ENCODE data around the gene STK32C.
A peak's percentile ranks its signal among the peaks of the same experiment; 100 is the strongest.
"Not testable (repeated sequence)": the region's sequence is repeated elsewhere in the genome, so short reads cannot be mapped to it uniquely, and the experiment has no call there.

STK32C gene

DNA sequence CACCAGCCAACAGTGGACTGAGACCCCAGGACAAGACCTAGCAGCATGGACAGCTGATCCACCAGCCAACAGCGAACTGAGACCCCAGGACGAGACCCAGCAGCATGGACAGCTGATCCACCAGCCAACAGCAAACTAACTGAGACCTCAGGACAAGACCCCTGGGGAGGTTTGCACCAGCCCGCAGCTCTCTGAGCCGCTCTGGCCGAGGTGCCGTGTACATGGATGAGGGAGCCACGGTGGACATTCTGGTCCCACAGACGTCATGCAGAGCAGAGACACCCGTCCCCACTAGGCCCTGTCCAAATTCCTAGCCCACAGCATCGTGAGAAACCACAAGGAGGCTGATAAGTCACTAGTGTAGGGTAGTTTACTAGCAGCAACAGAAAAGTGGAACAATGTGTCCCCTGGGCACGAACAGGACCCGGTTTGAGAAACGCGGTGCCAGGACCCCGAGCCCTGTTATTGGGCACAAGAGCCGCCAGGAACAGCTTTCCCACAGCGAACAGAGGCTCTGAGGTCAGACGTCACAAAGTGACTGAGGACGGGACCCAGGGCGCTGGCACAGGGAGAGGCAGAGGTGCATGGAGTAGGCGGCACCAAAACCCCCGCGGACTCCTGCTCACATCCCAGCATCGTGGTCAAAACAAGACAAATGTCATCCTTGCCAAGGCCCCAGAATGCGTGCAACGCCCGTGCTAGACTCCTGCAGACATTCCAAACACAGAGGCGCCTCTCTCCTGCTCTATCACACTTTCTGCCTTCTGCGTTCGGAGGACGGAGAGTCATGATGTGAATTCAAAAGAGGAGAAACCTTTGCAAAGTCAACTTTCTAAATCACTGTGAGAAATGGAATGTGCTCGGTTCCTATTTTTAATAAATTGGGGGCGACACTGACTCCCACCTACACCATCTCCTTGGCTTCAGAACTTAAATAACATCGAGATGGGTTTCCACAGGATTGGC, 8.1 kb downstream of the STK32C start:
- Histone ChIP-seq H3K4me1 (ENCODE audit: insufficient read depth, insufficient read length) (peaks cover 13% of the 10 kb centered on the region), H3K36me3 (ENCODE audit: insufficient read depth, insufficient read length, low read length) (no peaks in the 10 kb centered on the region), H3K9me3 (ENCODE audit: insufficient read depth, low read length) (no peaks in the 10 kb centered on the region), H3K4me3 (ENCODE audit: insufficient read length, low read depth) (no peak overlapping the region), H3K27me3 (ENCODE audit: insufficient read depth, insufficient read length) (no peaks in the 10 kb centered on the region), H3K9ac (ENCODE audit: insufficient read length, low read depth) (no peak overlapping the region)
- TF ChIP-seq YY1 (IDR thresholded peaks at IDR 0.05; ENCODE audit: insufficient read depth, insufficient read length) (no peak), ZNF274 (IDR thresholded peaks at IDR 0.05; ENCODE audit: low read depth, low read length) (no peak), SUZ12 (IDR thresholded peaks at IDR 0.05; ENCODE audit: extremely low read depth, insufficient read depth, insufficient read length) (no peak)
- no peak for DNase-seq (ENCODE audit: low read depth, low spot score)

GRCh38 chr10:132298038-132298881, 9.5 kb downstream of the STK32C start:
- no peak overlapping the region for H3K9ac ChIP-seq (ENCODE audit: insufficient read length, low read depth)
- H3K27me3 ChIP-seq (ENCODE audit: insufficient read depth, insufficient read length), result no peaks in the 10 kb centered on the region
- peaks cover 24% of the 10 kb centered on the region for H3K4me1 ChIP-seq (ENCODE audit: insufficient read depth, insufficient read length)
- no peak for DNase-seq (ENCODE audit: low read depth, low spot score)
- no peak for TF ChIP-seq SUZ12 (IDR thresholded peaks at IDR 0.05; ENCODE audit: extremely low read depth, insufficient read depth, insufficient read length)
- no peak for TF ChIP-seq ZNF274 (IDR thresholded peaks at IDR 0.05; ENCODE audit: low read depth, low read length)
- TF ChIP-seq YY1 (IDR thresholded peaks at IDR 0.05; ENCODE audit: insufficient read depth, insufficient read length), result no peak
- no peak overlapping the region for H3K4me3 ChIP-seq (ENCODE audit: insufficient read length, low read depth)
- H3K36me3 ChIP-seq (ENCODE audit: insufficient read depth, insufficient read length, low read length), result no peaks in the 10 kb centered on the region
- H3K9me3 ChIP-seq (ENCODE audit: insufficient read depth, low read length), result no peaks in the 10 kb centered on the region

GRCh38 chr10:132297526-132297925, 10.2 kb downstream of the STK32C start:
- Histone ChIP-seq H3K4me1 (ENCODE audit: insufficient read depth, insufficient read length) (peaks cover 27% of the 10 kb centered on the region), H3K9me3 (ENCODE audit: insufficient read depth, low read length) (no peaks in the 10 kb centered on the region), H3K9ac (ENCODE audit: insufficient read length, low read depth) (no peak overlapping the region), H3K27me3 (ENCODE audit: insufficient read depth, insufficient read length) (no peaks in the 10 kb centered on the region), H3K4me3 (ENCODE audit: insufficient read length, low read depth) (no peak overlapping the region), H3K36me3 (ENCODE audit: insufficient read depth, insufficient read length, low read length) (no peaks in the 10 kb centered on the region)
- no peak for DNase-seq (ENCODE audit: low read depth, low spot score)
- TF ChIP-seq ZNF274 (IDR thresholded peaks at IDR 0.05; ENCODE audit: low read depth, low read length) (no peak), SUZ12 (IDR thresholded peaks at IDR 0.05; ENCODE audit: extremely low read depth, insufficient read depth, insufficient read length) (no peak), YY1 (IDR thresholded peaks at IDR 0.05; ENCODE audit: insufficient read depth, insufficient read length) (no peak)

DNA sequence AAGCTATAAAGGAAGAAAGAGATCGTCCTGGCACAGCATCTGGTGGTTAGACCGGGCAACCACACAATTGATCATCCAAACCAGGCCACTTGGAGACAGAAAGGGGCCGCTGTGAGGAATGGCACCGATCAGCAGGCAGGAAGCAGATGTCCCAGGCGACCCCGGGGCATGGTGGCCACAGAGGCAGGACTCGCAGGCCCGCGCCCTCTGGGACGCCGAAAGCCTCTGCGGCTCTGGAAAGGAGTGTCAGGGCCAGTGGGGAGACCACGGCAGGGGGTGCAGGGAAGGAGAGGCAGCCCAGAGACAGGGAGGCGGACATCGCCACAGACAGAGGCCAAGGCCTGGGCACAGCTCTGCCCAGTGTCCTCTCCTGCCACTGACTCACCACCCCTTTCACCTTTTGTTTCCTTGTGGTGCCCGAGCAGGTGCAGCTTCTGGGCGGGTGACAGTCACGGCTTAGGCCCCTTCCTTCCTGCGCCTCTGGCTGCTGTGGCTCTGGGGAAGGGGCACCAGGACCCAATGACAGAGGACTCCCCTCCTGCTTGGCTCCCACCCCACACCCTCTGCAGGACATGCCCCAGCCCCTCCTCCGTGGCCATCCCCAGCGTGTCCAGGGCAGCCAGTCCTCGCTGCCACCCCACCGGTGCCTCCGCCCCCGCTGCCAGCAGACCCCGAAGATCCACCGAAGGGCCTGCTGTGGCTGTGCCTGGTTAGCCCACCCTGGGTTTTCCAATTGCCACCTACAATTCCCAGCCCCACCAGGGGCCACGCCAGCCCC, 10.9 kb downstream of the STK32C start:
- peak overlapping the region; percentile 10 for H3K9ac ChIP-seq (ENCODE audit: insufficient read length, low read depth)
- no peak for DNase-seq (ENCODE audit: low read depth, low spot score)
- no peaks in the 10 kb centered on the region for H3K27me3 ChIP-seq (ENCODE audit: insufficient read depth, insufficient read length)
- H3K4me1 ChIP-seq (ENCODE audit: insufficient read depth, insufficient read length), result peaks cover 25% of the 10 kb centered on the region
- H3K36me3 ChIP-seq (ENCODE audit: insufficient read depth, insufficient read length, low read length), result no peaks in the 10 kb centered on the region
- H3K9me3 ChIP-seq (ENCODE audit: insufficient read depth, low read length), result no peaks in the 10 kb centered on the region
- TF ChIP-seq SUZ12 (IDR thresholded peaks at IDR 0.05; ENCODE audit: extremely low read depth, insufficient read depth, insufficient read length) (no peak), ZNF274 (IDR thresholded peaks at IDR 0.05; ENCODE audit: low read depth, low read length) (no peak), YY1 (IDR thresholded peaks at IDR 0.05; ENCODE audit: insufficient read depth, insufficient read length) (no peak)
- no peak overlapping the region for H3K4me3 ChIP-seq (ENCODE audit: insufficient read length, low read depth)

DNA sequence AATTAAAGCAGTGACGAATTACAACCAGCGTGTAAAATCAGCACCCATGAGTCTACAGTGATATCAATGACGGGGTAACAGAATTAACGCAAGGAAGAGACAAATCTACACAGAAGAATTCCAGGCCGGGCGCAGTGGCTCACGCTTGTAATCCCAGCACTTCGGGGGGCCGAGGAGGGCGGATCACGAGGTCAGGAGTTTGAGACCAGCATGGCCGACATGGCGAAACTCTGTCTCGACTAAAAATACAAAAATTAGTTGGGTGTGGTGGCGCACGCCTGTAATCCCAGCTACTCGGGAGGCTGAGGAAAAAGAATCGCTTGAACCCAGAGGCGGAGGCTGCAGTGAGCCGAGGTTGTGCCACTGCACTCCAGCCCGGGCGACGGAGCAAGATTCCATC, 12.3 kb downstream of the STK32C start:
- H3K9me3 ChIP-seq (ENCODE audit: insufficient read depth, low read length); H3K9ac ChIP-seq (ENCODE audit: insufficient read length, low read depth); H3K36me3 ChIP-seq (ENCODE audit: insufficient read depth, insufficient read length, low read length); DNase-seq (ENCODE audit: low read depth, low spot score); H3K4me3 ChIP-seq (ENCODE audit: insufficient read length, low read depth); H3K27me3 ChIP-seq (ENCODE audit: insufficient read depth, insufficient read length): not testable (repeated sequence)
- peaks cover 16% of the 10 kb centered on the region for H3K4me1 ChIP-seq (ENCODE audit: insufficient read depth, insufficient read length)

DNA sequence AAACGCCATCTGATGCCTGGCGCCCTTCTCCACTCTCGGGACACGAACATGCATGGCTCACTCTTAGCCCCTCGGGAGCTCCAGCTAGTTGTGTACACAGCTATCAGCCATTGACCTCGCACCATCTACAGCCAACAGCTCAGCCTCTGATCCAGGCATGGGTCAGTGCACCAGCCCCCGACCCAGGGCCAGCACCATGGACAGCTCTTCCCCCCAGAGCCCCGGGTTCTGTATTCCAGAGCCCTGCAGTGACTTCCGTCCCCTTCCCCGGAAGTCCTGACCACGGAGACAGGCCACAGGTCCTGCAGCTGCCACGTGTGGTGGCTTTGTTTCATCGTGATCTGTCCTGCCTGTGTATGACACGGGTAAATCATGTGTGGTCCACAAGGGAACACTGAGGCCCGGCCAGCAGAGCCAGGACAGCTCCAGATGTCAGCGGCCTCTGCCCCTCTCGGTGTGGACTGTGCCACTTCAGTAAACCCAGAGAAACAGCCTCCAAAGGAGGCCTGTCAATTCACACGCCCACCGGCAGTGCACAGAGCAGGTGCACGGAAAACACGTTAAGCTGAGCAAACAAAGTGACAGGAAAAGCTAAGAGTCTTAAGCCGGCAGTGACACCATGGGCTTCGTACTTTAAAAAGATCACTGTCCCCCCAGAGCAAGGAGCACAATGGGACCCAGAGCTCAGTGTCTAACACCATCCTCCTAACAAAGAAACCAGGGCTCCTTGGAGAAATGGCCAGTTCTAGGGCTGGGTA, 13.0 kb downstream of the STK32C start:
- Histone ChIP-seq H3K36me3 (ENCODE audit: insufficient read depth, insufficient read length, low read length) (no peaks in the 10 kb centered on the region), H3K9me3 (ENCODE audit: insufficient read depth, low read length) (no peaks in the 10 kb centered on the region), H3K4me1 (ENCODE audit: insufficient read depth, insufficient read length) (peaks cover 16% of the 10 kb centered on the region), H3K9ac (ENCODE audit: insufficient read length, low read depth) (no peak overlapping the region), H3K4me3 (ENCODE audit: insufficient read length, low read depth) (no peak overlapping the region), H3K27me3 (ENCODE audit: insufficient read depth, insufficient read length) (no peaks in the 10 kb centered on the region)
- no peak for TF ChIP-seq ZNF274 (IDR thresholded peaks at IDR 0.05; ENCODE audit: low read depth, low read length)
- DNase-seq (ENCODE audit: low read depth, low spot score), result no peak
